Effector CD8-positive, alpha-beta T cell (primary cell): ENCODE results near the gene PARP1.

Experiments used
- DNase-seq: peaks from one replicate; lab custom pipeline; 2025; lab: John Stamatoyannopoulos, UW

Gene PARP1

DNA sequence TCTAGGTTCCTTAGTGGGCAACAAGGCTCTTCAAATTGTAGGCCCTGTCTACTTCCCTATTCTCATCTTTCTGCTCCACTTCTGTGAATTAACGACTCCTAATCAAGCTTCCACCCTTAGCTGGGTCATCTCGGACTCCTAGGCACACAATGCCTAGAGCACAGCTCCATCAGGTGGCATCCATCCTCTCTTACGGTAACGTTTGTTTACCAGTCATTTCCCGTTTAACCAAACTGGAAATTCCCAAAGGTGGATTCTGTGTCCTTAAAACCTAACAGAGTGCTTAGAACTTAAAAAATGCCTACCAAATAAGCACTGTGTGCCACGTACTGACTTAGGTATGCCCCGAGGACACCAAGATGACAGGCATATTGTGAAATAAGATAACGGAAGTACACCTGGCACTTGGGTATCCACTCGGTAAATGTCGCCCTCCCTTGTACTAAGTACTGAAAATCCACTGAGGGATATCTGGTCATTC is 1.5 kb downstream of the PARP1 start:
- DNase-seq = no peak

DNA sequence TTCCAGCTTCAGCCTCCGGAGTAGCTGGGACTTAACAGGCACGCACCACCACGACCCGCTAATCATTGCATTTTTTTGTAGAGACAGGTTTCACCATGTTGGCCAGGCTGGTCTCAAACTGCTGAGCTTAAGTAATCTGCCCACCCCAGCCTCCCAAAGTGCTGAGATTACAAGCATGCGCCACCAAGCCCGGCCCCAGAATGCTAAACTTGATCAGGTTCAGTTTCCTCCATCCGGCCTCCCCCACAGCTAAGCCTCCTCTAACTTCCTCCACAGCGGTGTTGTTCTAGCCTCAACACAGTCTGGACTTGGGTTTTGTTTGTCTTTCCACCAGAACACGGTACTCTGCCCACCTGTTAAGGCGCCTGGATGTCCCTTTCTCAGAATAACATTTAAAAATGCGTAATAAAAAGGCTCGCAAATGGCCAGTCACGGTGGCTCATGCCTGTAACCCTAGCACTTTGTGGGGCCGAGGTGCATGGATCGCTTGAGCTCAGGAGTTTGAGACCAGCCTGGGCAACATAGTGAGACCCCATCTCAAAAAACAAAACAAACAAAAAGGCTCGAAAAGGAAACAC is 2.4 kb downstream of the PARP1 start:
- DNase-seq = no peak

DNA sequence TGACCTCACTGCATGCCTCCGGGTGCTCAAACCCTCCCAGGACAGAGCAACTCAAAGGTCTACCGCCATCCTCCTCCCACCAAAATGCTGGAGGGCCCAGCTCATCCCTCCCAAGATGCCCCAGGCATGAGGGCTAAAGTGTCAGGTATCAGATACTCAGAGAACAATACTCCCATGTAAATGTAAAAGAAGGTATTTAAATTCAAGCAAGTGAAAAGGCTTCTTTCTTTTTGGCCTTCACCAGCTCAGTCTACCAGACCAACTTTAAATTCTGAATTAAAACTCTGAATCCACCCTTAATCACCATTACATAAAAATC is 3.0 kb downstream of the PARP1 start:
- DNase-seq = no peak

DNA sequence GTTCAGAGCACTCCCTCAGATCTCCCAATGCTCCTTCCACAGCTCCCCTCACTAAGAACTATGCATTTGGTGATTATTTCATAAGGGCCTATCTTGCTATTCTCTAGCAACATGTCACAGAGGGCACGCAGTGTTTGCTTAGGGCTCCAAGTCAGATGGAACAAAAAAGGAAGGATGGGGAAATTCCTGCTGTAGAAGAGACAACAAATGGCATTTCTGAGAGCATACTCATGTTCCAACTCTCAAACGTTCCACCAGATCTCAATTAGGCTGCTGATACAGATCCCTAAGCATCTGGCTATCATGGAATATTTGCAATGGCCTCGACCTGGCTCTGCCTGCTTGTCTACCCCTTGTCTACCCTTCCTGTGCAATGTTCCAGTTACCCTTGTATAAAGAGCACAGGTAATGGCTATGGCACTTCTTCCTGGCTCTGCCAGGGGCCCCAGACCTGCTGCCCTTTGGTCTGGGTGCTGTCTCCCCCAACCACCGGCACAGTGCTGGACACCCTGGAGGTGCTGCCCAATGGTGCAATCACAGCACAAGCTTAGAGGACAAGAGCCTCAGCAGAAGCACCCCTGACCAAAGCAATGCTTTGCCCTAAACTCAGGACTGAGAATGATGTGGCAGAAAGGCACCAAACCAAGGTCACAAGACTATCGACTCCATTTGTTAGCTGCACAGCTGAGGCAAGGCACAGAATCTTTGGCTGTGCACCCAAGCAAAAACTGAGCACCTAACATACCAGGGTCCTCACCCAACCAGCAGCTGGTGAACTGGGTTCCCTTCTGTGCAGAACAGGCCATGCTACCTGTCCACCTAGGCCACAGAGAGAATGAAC is 3.6 kb downstream of the PARP1 start:
- DNase-seq = no peak

DNA sequence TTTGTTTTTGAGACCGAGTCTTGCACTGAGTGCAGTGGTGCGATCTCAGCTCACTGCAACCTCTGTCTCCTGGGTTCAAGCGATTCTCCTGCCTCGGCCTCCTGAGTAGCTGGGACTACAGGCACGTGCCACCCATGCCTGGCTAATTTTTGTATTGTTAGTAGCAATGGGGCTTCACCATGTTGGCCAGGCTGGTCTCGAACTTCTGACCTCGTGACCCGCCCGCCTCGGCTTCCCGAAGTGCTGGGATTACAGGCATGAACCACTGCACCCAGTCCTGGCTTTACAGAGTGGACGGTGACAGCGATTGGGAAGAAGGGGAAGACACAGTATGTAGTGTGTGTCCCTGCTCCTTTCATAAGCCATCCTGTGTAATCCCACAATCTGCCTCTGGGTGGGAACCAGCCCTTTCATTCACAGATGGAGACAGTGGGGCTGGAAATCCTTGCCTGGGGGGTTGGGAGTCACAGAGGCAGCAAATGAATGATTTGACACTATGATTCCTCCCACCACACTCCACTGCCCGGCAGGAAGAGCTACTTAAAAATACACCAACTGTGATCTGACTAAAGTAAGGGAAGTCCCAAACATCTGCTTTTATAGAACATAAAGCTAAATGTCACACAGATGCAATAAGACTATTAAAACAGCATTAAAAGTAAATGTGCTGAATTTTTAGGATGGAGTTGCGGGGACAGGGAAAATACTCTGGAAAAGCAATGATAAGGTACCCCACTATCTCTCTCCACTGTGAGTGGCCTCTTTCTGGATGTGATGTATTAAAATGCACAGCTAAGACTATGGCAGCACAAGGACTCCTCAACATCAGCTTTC is 4.5 kb downstream of the PARP1 start:
- no peak for DNase-seq

DNA sequence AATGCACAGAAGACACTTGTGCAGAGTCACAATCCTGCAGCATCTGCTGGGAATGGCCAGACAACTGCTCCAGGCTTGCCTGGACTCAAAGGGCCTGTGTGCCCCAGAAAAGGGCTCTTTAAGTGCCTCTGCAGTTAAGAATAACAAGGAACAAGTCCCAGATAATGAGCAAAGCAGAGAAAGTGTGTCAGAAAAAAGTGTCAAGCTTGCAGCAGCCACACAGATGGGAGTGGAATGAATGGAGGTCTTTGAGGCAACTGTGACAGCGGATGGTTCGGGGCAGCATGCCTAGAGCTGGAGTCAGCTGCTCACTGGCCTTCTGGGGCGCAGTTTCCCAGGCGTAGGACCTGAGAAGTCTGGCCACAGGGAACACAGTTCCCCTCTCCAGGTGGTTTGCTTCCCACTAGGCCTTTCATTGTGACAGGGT is 5.1 kb downstream of the PARP1 start:
- DNase-seq = no peak

DNA sequence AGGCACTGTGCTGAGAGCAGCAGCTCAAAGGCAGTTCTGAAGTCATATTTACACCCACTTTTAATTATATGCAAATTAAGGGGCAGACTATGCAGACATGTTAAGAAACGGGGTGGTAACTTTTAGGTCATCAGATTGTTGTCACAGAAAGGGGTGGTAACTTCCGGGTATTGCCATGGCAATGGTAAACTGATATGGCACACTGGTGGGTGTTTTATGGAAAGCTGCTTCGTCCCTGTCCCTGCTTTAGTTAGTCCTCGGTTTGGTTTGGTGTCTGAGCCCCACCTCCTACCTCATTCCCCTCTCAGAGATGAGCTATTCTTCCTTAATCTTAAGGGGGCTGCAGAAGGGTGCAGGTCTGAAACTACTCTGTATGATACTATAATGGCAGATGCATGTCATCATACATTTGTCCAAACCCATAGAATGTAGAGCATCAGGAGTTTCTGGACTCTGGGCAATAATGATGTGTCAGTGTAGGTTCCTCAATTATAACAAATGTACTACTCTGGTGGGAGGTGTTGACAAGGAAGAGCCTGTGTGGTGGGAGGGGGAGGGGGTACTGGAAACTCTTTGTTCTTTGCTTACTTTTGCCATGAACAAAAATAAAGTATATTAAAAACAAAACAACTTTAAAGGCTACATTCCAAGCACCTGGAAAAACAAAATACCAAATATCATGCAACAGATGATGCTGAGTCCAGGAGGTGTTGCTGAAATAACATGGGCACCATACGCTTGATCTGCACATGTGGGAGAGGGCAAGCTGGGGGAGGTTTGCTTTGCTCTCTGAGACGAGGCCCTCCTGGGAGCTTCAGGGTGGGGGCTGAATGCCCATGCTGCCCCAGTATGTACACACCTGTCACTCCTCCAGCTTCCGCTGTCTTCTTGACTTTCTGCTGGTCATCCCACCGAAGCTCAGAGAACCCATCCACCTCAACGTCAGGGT is 6.3 kb downstream of the PARP1 start:
- DNase-seq = no peak

DNA sequence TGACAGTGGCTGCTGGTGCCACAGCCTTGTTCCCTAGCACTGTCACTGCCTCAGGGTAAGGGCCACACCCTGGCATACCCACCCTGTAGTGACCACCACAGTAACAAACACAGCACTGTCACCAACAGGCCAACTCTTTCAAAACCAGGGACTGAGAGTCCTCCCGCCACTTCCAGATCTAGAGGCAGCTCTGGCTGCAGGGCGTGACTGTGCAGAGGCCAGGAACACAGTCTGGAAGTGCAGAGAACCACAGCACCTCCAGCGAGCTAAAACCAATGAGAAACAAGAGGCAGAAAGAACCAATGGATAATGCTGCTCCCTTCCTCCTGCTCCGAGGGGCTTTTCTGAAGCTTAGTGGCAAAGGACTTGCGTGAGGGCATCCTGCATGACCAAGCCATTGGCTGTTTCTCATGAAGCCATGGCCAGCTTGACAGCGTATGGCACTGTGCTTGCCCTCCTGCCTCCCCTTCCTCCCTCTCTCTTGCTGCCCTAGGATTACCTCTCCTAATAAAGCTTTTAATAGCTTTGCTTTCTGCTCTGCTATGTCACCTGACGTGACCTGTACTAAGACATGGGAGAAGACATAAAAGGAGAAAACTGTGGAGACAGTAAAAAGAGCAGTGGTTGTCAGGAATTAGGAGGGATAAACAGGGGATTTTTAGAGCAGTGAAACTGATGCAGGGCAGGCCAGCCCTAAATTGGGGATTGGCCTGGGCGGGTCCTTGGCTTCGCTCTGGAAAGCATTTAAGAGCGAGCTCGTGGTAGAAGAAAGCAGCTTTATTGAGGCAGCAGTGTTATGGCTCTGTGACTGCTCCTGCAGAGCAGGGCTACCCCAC is 7.2 kb downstream of the PARP1 start:
- no peak for DNase-seq

DNA sequence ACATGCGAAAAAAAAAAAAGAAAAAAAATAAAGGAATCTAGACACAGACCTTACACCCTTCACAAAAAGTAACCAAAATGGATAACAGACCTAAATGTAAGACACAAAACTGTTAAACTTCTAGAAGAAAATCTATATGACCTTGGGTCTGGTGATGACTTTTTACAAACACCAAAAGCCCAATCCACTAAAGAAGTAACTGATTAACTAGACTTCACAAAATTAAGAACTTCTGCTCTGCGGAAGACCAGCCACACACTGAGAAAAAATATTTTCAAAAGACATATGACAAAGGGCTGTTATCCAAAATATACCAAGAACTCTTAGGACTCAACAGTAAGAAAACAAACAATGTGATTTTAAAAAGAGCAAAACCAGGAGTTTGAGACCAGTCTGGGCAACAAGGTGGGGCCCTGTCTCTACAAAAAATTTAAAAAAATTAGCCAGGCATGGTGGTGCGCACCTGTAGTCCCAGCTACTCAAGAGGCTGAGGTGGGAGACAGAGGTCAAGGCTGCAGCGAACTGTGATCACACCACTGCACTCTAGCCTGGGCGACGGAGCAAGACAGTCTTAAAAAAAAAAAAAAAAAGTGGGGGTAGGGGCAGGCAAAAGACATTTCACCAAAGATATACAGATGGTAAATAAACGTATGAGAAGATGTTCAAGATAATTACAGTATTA is 9.8 kb downstream of the PARP1 start:
- DNase-seq = no peak

DNA sequence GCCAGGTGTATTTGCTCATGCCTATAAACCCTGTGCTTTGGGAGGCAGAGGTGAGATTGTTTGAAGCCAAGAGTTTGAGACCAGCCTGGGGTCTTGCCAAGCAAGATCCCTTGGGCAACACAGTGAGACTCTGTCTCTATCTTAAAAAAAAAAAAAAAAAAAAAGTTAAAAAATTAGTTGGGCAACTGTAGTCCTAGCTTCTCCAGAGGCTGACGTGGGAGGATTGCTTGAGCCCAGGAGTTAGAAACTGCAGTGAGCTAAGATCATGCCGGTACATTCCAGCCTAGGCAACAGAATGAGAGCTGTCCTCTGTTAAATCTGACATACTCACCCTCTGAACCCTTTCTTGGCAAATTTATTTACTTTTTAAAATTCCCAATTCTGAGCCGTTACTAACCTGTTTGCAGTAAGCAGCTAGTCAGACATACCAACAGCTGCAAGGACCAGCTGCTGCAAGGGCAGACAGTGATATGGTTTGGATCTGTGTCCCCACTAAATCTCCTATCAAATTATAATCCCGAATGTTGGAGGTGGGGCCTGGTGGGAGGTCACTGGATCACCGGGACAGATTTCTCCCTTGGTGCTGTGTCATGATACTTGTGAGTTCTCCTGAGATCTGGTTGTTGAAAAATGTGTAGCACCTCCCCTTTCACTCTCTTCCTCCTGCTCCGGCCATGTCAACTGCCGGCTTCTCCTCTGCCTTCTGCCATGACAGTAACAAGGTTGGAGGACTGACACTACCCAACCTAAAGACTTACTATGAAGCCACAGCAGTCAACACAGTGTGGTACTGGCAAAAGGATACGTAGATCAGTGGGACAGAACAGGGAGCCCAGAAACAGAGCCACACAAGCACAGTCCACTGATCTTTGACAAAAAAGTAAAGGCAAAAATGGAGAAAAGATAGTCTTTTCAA is 10.6 kb downstream of the PARP1 start:
- no peak for DNase-seq

DNA sequence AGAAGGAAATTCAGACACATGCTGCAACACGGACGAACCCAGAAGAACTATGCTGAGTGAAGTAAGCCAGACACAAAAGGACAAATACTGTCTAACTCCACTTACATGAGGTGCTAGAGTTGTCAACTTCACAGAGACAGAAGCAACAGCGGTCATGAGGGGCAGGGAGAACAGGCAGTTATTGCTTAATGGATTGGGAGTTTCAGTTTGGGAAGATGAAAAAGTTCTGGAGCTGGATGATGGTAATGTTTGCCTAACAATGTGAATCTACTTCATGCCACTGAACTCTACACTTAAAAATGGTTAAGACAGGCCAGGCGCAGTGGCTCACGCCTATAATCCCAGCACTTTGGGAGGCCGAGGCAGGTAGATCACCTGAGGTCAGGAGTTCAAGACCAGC is 12.1 kb downstream of the PARP1 start:
- no peak for DNase-seq

DNA sequence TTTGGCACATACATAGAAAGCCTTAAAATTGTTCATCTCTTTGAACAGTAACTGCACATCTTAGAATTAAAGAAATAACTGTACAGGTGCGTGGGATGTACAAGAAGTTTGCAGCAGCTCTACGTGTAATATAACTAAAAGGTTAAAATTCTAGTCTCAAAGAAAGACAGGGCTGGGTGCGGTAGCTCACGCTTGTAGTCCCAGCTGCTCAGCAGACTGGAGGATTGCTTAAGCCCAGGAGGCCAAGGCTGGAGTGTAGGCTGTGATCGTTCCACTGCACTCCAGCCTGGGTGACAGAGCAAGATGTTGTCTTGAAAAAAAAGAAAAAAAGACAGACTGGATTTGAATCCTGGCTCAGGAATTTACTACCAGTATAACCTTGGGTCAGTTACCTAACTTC is 13.4 kb downstream of the PARP1 start:
- DNase-seq = no peak

DNA sequence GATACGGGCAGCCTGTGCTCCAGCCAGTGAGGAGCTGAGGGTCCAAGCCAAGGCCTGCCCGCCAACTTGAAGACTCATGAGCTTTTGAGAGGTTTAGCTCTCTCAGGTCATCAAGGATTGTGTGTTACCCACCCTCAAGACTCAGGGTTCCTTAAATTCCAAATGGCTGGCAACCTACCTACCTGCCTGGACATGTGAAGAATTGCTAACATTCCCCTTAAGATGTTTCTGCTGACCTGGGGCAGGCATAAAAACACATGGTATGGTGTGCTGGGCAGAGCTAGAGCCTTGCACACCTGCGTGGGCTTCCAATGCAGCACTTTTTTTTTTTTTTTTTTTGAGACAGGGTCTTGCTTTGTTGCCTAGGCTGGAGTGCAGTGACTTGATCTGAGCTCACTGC is 17.2 kb downstream of the PARP1 start:
- no peak for DNase-seq

DNA sequence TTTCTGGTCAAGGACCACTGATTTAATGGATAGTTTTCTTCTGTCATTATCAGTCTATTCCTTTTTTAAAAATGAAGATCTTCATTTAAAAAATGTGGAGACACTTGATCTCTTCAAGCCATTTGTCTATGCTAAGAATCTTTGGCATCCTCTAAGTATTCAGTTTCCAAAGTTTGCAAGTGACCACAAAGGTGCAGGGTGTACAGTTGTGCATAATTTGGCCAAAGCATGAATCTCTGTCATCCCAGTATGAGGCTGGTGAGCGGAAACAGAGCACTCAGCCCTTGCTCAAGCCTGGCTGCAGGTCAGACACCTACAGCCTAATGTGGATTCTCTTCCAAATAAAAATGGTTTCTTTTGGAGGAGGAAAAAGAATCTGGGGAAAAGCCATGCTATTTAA is 19.8 kb downstream of the PARP1 start:
- no peak for DNase-seq

DNA sequence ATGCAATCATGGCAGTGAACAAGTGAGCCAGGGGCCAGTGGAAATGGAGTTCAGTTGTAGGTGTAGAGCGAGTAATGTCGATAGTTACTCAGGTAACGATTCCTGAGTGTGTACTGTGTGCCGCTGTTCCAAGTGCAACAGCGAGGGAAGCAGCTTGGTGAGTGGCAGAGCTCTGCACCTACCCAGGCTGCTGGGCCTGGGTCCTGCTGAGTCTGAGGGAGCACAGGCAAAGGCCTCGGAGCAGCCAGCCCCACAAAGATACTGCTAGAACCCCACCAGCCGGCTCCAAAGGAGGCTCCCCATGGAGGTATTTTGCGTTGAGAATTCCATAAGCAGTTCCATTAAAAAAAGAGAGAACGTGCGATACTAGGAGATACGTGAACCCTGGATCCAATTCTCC is 23.2 kb downstream of the PARP1 start:
- DNase-seq = no peak

DNA sequence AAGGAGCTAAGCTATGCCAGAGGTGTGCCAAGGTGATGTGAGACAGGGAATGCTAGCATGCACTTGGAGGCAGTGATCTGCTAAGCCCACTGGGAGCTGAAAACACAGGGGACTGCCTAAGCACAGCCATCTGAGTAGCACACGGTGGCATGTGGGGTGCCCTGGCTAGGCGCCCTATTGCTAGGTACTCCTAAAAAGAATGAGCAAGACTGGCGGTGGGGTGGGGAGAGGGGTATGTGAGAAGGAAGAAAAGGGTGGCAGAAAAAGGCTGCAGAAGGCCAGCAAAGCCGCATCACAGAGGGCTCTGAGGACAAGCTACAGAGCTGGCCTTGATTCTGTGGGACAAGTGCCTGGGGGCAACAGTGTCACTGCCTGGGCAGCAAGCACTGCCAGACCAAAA is 23.9 kb downstream of the PARP1 start:
- DNase-seq = no peak

DNA sequence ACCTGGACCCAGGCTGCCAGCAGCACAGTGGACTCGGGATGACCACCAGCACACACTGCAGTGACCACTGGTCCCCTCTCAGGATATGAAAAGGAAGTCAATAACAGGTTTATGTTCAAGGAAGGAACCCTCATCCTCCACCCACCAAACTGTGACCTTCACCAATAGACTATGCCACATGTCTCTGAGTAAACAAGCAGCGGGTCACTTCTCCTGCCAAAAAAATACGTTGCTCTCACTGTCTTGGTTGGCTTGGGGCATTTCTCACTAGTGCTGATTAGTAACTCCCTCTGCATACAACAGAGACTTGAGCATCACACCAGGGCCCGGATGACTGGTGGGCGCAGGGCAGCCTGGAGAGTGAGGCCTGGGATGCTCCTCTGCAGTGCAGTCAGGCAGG is 25.9 kb downstream of the PARP1 start:
- DNase-seq = no peak

DNA sequence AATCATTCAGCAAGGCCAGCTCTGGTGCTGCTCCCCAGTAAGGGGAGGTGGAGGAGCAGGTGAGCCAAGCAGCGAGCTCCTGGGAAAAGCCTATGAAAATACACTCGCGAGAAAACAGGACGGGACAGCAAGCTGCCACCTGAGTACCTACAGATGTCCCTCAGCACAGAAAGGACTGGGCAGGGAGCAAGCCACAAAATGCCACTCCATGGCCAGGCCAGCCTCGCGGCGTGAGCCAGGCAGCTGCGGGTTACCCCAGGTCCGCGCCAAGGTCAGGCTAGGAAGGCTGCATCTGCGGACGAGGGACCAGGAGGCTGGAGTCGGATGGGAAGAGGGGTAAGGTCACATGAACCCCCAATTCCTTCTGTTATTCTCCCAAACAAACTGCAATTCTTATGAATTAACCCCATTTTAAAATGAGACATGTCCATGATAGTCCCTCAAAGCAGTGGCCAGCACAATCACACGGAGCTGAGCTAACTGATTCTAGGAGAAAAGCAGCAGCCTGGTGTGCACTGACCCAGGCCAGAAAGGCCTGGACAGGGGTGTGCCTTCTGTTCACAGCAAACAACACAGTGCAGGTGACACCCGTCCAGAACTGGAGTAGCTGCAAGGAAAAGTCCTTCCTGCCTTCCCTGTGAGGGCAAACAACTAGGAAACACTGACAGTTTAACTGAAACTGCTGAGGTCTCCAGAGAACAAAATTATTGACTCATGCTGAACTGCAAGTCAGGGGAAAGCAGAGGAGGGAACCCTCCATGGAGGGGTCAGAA is 26.5 kb downstream of the PARP1 start:
- no peak for DNase-seq
